GM23248 (cell line): ENCODE measurements around the gene NOC2L. TPM values are rescaled to one million over a fixed set of nuclear protein-coding genes. Genes with fewer than 3 reads are reported as not detected.

Experiments
- DNase-seq: peaks from one replicate; pipeline ENCODE4 v3.0.0-alpha.2; 2015
- H2AFZ ChIP-seq: fragments of 200-600 bp; sonication (generic); 2 replicates; pipeline ENCODE4 v1.6.1; 2016; ENCODE audit warnings: antibody characterized with exemption
- H3F3A ChIP-seq: fragments of 200-600 bp; sonication (generic); 2 replicates; pipeline ENCODE4 v1.6.1; 2016; ENCODE audit warnings: mild to moderate bottlenecking, antibody characterized with exemption, mixed run types; ENCODE audit not compliant: insufficient read depth
- H3K27ac ChIP-seq: fragments of 200-600 bp; sonication (generic); 2 replicates; pipeline ENCODE4 v1.5.1; 2016; ENCODE audit warnings: mild to moderate bottlenecking
- H3K27me3 ChIP-seq: fragments of 200-600 bp; sonication (generic); replicated peaks from 2 replicates; pipeline ENCODE4 v1.6.1; 2016; ENCODE audit warnings: mild to moderate bottlenecking; ENCODE audit not compliant: insufficient read depth
- H3K36me3 ChIP-seq: fragments of 200-600 bp; sonication (generic); 2 replicates; pipeline ENCODE4 v1.6.1; 2016; ENCODE audit warnings: low read depth, mild to moderate bottlenecking
- H3K4me1 ChIP-seq: fragments of 200-600 bp; sonication (generic); 2 replicates; pipeline ENCODE4 v1.6.1; 2016; ENCODE audit warnings: mild to moderate bottlenecking; ENCODE audit not compliant: insufficient read depth
- H3K4me2 ChIP-seq: fragments of 200-600 bp; sonication (generic); one replicate; pipeline ENCODE4 v1.6.1; 2016; ENCODE audit warnings: mild to moderate bottlenecking; ENCODE audit not compliant: unreplicated experiment
- H3K4me3 ChIP-seq: fragments of 200-600 bp; sonication (generic); 2 replicates; pipeline ENCODE4 v1.5.1; 2016; ENCODE audit warnings: mild to moderate bottlenecking
- H3K79me2 ChIP-seq: fragments of 200-600 bp; sonication (generic); 2 replicates; pipeline ENCODE4 v1.6.1; 2016; ENCODE audit warnings: mild to moderate bottlenecking; ENCODE audit not compliant: insufficient read depth
- H3K9ac ChIP-seq: fragments of 200-600 bp; sonication (generic); 2 replicates; pipeline ENCODE4 v1.6.1; 2016; ENCODE audit warnings: mild to moderate bottlenecking
- H3K9me2 ChIP-seq: fragments of 200-600 bp; sonication (generic); 2 replicates; pipeline ENCODE4 v1.6.1; 2016; ENCODE audit warnings: mixed run types, mild to moderate bottlenecking, moderate library complexity; ENCODE audit not compliant: insufficient read depth
- H3K9me3 ChIP-seq: fragments of 200-600 bp; sonication (generic); one replicate; pipeline ENCODE4 v1.6.1; 2017; ENCODE audit warnings: low read depth
- H4K20me1 ChIP-seq: fragments of 200-600 bp; sonication (generic); 2 replicates; pipeline ENCODE4 v1.6.0; 2016; ENCODE audit not compliant: insufficient read depth
- EZH2 ChIP-seq: fragments of 200-600 bp; sonication (generic); IDR thresholded peaks from 2 replicates; pipeline ENCODE4 v1.6.1; 2018; ENCODE audit warnings: antibody characterized with exemption, mild to moderate bottlenecking; ENCODE audit not compliant: insufficient read depth, poor library complexity, severe bottlenecking
- EZH2phosphoT487 ChIP-seq: fragments of 200-600 bp; sonication (generic); IDR thresholded peaks from 2 replicates; pipeline ENCODE4 v1.6.1; 2018; ENCODE audit warnings: antibody characterized with exemption, moderate library complexity, mild to moderate bottlenecking, low read depth; ENCODE audit not compliant: insufficient read depth
- whole genome bisulfite sequencing, 2 experiments: methylation state at CpG; one replicate each; pipeline ENCODE4 v1.1.6; 2015 to 2017; ENCODE audit warnings: low lambda C conversion rate in 2 of 2, low coverage in 1 of 2; ENCODE audit errors: missing lambda C conversion rate in 2 of 2; 5-methylcytosine and 5-hydroxymethylcytosine counted together
- in situ Hi-C: fragments of 300-500 bp; cut with MboI; formaldehyde crosslinking; loops from 2 replicates; pipeline ENCODE4 v1.15.0; 2020
- polyA plus RNA-seq: library from polyadenylated mRNA; unstranded; fragments of >200 nt; fragmentation: Nextera tagmentation; extraction: Ambion mirVana; gene quantifications from 2 replicates; pipeline ENCODE4 v1.2.1, GENCODE V29; 2016
- total RNA-seq: library from RNA; depleted of rRNA; stranded (reverse); fragments of >200 nt; shearing (Covaris generic); gene quantifications from 2 replicates; pipeline ENCODE4 v1.2.3, GENCODE V29; 2014; rRNA removed

NOC2L gene
- 66.4 and 67.3 TPM in 2 replicates for total RNA-seq
- 64.0 and 65.0 TPM in 2 replicates for polyA plus RNA-seq

GRCh38 chr1:958823-959730 lies at the start of gene NOC2L:
TSS of gene NOC2L (minus strand) at chr1:959256. CDS start at chr1:959240, 16 bp downstream.
- peaks cover 11% of the 10 kb centered on the region; the same call in 1 of the 2 replicates for H3K4me1 ChIP-seq
- H3K79me2 ChIP-seq, result peaks cover 35% of the 10 kb centered on the region
- no peak for TF ChIP-seq EZH2
- no peak for TF ChIP-seq EZH2phosphoT487
- H3F3A ChIP-seq, result no peaks in the 10 kb centered on the region
- H3K4me3 ChIP-seq, result peak within 1 kb of the TSS; percentile 95
- in situ Hi-C loops, result no loop called here
- H2AFZ ChIP-seq, result peak within 1 kb of the TSS; percentile 82
- no peaks in the 10 kb centered on the region for H3K27me3 ChIP-seq
- H3K9me3 ChIP-seq, result no peaks in the 10 kb centered on the region
- no peaks in the 10 kb centered on the region for H4K20me1 ChIP-seq
- H3K9me2 ChIP-seq, result no peaks in the 10 kb centered on the region
- WGBS, 2 experiments, result 5% methylated on average over 63 to 70 of the region's 101 CpGs
- peak within 1 kb of the TSS; percentile 92 for H3K9ac ChIP-seq
- peak; percentile 94 for DNase-seq
- H3K4me2 ChIP-seq, result peak within 1 kb of the TSS; percentile 92
- H3K36me3 ChIP-seq, result no peaks in the 10 kb centered on the region; the same call in 1 of the 2 replicates
- H3K27ac ChIP-seq, result peak within 1 kb of the TSS; percentile 39

- H3K9me3 ChIP-seq, result no peaks in the 10 kb centered on the region
- no peaks in the 10 kb centered on the region for H3F3A ChIP-seq
- no peak overlapping the region for H3K4me2 ChIP-seq
- H4K20me1 ChIP-seq, result no peaks in the 10 kb centered on the region
- no peaks in the 10 kb centered on the region for H3K36me3 ChIP-seq
- no peak overlapping the region for H3K9ac ChIP-seq
- no peaks in the 10 kb centered on the region for H3K9me2 ChIP-seq
- no peak overlapping the region for H3K27ac ChIP-seq
- TF ChIP-seq EZH2phosphoT487, result no peak
- no peak overlapping the region for H3K4me3 ChIP-seq
- H3K4me1 ChIP-seq, result no peaks in the 10 kb centered on the region; the same call in 1 of the 2 replicates
- no peaks in the 10 kb centered on the region for H3K79me2 ChIP-seq
- no peak for DNase-seq
- no peak overlapping the region for H2AFZ ChIP-seq
- in situ Hi-C loops, result no loop called here
- no peaks in the 10 kb centered on the region for H3K27me3 ChIP-seq
- WGBS, 2 experiments, result 68 to 69% methylated on average over 35 to 37 of the region's 37 CpGs
Measured at GRCh38 chr1:1006305-1007159, 47.5 kb upstream of the NOC2L start.

- Histone ChIP-seq H3K9me2 (no peaks in the 10 kb centered on the region), H3K4me3 (no peak overlapping the region), H3K9me3 (no peaks in the 10 kb centered on the region), H3K4me2 (no peak overlapping the region), H3F3A (no peaks in the 10 kb centered on the region), H2AFZ (no peak overlapping the region), H3K79me2 (no peaks in the 10 kb centered on the region), H3K36me3 (no peaks in the 10 kb centered on the region), H3K27me3 (no peaks in the 10 kb centered on the region), H3K4me1 (no peaks in the 10 kb centered on the region; the same call in 1 of the 2 replicates), H4K20me1 (no peaks in the 10 kb centered on the region), H3K9ac (no peak overlapping the region), H3K27ac (no peak overlapping the region)
- no peak for DNase-seq
- TF ChIP-seq EZH2 (no peak), EZH2phosphoT487 (no peak)
- in situ Hi-C loops, result no loop called here
- 76% methylated on average over 3 to 14 of the region's 23 CpGs for WGBS, 2 experiments
Measured at GRCh38 chr1:1005774-1006304, 46.8 kb upstream of the NOC2L start.
